Activated T-cell treated with anti-CD3 and anti-CD28 coated beads for 24 hours (primary cell): ENCODE measurements around the gene EEFSEC.

ENCODE experiments used
- DNase-seq: peaks from one replicate; pipeline ENCODE4 v3.0.0-alpha.2; 2020; ENCODE audit warnings: low read depth

EEFSEC gene

GRCh38 chr3:128427175-128427857 is 274.0 kb downstream of the EEFSEC start:
- DNase-seq: no peak

DNA sequence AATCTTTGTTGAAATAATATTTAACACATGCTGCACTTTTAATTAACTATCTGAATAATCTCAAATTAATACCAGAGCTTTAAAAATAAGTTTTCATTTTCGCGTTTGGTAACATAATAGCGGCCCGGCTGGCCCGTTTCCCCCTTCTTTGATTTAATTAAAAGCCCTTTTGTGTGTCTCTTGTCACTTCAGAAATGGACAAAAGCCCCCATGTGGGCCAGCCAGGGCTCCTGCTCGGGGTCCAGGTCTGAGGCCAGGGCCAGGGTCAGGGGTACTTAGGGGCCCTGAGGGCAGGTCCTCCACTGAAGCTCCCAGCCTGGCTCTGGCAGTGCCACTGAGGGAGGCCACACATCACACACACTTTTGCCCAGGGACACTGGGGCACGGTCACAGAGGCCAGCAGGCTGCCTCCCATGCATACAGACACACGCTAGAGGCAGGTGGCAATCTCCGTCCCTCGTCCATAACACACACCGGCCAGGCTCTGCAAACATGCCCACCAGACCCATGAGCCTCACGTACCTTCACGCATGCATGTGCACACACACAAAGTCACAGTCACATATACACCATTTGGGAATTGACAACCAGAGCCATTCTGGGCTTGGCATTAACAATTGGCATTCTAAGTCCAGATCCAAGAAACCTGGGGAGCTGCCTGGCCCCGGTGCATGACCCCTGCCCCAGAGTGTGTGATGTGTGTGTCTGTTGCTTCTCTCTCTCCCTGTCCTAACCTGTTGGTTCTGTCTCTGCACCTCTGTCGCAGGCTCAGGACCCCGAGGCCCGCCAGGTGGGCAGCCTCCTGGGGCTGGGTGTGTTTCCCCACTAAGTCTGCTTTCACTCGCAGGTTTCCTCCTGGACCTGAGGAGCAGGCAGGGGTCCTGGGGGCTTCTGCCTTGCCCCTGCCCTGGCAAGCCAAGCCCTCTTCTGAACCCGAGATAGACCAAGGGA is 274.9 kb downstream of the EEFSEC start:
- no peak for DNase-seq

DNA sequence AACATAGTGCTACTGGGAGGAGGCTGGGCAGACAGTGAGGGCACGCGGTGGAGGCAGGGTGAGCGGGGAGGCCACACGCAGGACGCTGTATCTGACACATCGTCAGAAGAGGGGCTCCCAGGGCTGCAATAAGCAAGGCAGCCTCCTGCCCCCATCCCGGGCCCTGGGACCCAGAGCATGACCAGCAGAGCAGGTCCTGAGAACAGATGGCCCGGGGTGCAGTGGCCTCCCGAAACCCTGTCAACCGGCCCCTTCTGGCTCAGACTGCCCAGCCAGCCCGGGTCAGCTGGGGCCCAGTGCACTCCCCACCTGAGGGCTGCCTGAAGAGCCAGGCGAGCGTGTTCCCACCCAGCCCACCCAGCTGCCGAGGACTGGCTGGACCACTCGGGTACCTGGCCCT is 276.0 kb downstream of the EEFSEC start:
- no peak for DNase-seq

- DNase-seq: no peak
Measured at GRCh38 chr3:128429751-128430150, 276.5 kb downstream of the EEFSEC start.

- DNase-seq: no peak
Measured at GRCh38 chr3:128430301-128430700, 277.0 kb downstream of the EEFSEC start.

GRCh38 chr3:128430731-128431130 is 277.4 kb downstream of the EEFSEC start:
- DNase-seq: no peak

DNA sequence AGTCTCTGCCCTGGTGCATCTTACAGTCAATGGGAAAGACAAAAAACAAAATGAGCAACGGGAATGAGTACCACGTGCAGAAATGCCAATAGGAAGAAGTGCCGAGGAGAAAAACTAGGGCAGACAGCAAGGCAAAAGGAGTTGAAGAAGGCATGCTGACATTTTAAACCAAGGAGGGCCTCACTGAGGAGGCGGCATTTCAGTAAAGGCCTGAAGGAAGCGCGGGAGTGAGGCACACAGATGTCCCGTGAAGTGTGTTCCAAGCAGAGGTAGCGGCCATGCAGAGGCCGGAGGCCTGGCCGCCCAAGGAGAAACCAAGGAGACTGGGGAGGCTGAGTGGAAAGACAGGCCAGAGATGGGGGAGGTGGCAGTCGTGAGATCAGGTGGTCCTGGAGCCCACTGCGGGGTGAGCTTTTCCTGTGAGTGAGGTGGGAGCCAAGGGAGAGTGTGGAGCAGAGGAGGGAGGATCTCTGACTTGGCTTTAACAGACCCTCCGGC is 278.6 kb downstream of the EEFSEC start:
- DNase-seq: no peak

GRCh38 chr3:128432301-128432970 is 279.2 kb downstream of the EEFSEC start:
- no peak for DNase-seq

GRCh38 chr3:128432971-128433836 is 279.9 kb downstream of the EEFSEC start:
- no peak for DNase-seq

GRCh38 chr3:128433837-128434165 is 280.5 kb downstream of the EEFSEC start:
- DNase-seq: no peak

DNA sequence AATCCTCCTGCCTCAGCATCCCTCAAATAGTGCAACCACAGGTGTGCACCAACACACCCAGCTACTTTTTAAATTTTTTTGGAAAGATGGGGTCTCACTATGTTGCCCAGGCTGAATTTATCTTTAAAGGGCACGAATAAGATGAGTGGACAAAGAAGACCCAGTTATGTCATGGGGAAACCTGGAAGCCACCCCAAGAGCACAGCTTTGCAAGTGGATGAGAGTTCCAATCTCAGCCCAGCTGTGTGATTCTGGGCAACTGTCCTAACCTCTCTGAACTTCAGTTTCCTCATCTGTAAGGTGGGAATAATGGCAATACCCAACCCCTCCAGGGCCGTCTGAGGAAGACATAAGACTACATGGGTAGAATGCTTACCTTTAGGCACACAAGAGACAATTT is 281.2 kb downstream of the EEFSEC start:
- no peak for DNase-seq

DNA sequence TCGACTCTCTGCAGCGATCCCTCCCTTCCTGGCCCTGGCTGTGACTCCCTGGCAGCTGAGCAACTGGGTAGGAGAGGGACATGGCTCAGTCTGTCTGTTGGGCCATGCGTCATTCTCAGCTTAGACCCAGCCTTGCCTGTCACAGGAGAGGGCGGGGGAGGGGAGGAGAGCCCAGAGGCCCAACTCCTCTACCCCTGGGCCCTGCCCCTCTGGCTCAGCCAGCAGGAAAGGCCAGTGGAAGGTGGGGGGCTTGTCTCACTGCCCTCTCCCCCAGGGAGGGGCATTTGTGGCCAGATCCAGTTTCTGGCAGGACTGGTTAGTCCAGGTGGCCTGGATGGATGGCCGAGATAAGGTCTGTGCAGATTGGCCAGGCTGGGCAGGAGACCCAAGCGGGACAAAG is 281.8 kb downstream of the EEFSEC start:
- DNase-seq: no peak

GRCh38 chr3:128435561-128435960 is 282.3 kb downstream of the EEFSEC start:
- no peak for DNase-seq

DNA sequence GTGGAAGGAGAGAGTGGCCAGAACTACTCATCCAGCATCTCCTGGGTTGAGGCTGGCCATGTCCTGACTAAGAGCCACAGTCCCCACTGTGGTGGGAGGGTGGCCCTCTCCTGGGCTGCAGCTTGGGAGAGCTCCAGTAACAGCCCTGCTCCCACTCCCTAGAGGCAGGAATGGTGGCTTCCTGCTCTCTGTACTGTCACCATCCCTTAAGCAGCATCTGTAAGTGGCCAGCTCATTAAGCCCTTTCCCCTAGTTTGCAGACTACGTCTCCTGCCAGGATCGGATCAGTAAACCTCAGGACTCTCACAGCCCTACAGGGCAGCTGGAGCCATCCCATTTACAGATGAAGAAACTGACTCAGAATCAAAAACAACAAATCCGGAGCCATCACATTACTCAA is 282.9 kb downstream of the EEFSEC start:
- DNase-seq: no peak

DNA sequence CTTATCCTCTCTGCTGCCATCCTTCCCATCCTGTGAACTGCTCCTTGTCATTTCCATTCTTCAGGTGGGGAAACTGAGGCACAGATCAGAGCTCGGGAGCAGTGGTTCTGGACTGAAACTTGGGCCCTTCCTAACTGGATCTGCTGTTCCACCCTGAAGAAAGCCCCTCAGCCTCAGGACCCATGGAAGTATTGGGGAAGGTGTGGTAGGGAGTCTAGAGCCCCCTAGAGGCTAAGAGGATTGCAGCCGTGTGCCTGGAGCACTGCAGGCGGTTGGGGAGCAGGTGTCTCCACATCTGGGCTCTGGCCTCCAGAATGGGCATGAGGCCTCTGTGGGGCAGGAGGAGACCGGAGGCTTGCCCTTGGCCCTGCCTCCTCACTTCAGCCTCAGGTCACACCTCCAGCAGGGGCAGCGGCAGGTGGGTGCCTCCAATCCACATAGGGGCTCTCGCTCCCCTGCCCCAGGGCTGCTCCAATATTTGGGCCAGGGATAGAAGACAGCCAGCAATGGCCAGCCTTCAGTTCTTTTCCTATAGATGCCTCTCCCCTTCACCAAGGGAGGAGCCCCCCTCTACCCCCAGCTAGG is 285.3 kb downstream of the EEFSEC start:
- DNase-seq: no peak

DNA sequence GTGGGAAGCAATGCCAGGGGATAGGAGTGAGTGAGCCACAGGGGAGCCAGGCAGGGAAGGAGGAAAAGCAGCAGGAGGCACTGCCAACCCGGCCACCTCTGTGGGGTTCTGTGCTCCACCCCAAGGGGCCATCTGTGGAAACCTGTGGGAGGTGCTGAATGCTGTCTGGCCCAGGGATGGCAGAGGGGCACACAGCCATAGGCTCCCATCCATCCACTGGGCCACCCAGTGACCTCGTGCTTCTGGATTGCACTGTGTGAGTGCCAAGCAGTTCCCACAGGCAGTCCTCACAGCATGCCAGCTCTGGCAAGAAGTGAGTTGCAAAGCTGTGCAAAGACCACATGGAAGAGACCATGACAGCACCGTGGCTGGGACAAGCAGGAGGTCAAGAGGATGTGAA is 285.9 kb downstream of the EEFSEC start:
- no peak for DNase-seq

DNA sequence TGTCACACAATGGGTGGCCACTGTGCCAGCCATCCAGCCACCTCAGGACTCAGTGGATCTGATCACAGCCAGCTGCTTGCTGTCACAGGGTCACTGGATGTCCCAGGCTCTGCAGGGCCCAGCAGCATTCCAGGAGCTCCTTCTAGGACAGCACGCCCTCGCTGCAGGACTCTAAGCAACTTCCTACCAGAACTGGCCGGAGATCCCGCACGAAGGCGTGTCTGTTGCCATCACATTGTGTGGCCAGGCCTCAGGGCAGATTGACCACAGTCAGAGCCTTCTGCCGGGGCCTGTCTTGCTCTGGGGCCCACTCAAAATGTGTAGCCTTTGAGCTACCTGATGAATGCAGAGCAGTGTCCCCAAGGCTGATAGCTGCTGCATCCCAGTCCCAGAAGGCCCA is 288.8 kb downstream of the EEFSEC start:
- no peak for DNase-seq

DNA sequence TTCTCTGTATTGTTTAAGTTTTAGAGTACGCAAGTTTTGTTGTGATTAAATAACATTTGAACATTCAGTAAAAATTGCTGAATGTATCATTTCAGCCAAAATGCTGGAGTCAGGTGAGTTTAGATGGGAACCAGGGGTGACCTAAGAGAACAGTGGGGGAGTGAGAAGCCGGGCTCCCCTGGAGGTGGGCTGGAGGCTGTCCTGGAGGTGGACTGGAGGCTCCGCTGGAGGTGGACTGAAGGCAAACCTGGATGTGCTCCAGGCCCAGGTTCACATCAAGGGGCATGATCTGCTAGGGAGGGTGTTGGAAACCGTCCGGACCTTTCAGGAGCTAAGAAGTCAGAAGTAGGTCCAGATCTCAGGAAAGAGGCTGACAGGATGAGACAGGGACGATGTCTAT is 289.7 kb downstream of the EEFSEC start:
- DNase-seq: no peak

DNA sequence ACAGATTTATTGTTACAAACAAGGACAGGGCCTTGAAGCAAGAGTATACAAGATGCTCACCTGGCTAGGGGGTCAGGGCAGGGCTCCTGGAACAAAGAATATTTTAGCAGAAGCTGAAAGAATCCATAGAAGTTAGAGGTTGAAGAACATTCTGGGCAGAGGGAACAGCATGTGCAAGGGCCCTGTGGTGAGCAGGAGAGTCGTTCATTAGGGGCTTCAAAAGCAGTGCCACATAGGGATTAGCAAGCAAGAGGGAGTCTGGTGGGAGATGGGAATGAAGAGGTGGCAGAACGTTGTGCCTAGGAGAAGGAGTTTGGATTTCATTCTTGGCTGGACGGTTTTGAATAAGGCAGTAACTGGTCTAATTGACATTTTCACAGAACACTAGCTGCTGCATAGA is 290.5 kb downstream of the EEFSEC start:
- no peak for DNase-seq

- no peak for DNase-seq
Measured at GRCh38 chr3:128445357-128445756, 292.1 kb downstream of the EEFSEC start.

DNA sequence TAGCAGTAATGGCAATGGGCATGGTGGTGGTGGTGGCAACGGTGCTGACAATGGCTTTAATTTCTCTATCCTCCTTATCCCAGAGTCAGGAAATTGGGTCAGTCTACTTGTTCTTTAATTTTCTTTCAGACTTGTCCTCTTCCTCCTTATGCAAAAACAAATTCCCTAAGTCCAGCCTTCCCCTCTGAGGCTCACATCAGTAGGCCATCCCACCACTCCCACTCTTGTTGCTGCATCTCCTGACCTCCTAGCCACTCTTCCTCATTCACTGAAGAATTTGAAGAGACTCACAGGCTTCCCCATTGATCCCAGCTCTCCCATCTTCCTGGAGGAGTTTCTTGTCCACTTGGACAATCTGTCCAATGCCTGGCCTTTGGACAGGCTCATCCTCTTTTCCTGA is 293.5 kb downstream of the EEFSEC start:
- DNase-seq: no peak
